Caki2 (cell line): ENCODE data around the gene AKR1B15. TPM values are rescaled to one million over a fixed set of nuclear protein-coding genes. Genes with fewer than 3 reads are reported as not detected.
A peak's percentile ranks its signal among the peaks of the same experiment; 100 is the strongest.
"Not testable (repeated sequence)": the region's sequence is repeated elsewhere in the genome, so short reads cannot be mapped to it uniquely, and the experiment has no call there.

ENCODE experiments used
- DNase-seq: peaks from one replicate; pipeline ENCODE4 v3.0.0-alpha.2; 2015; ENCODE audit warnings: low read depth
- in situ Hi-C: cut with HindIII; loops from 2 replicates; pipeline ENCODE4 v1.10.0; 2016; ENCODE audit warnings: low sequenced_read_pairs, low pct_unique_long_range_greater_than_20kb, mixed read lengths
- total RNA-seq: library from RNA; depleted of rRNA; stranded (reverse); fragments of >200 nt; shearing (Covaris generic); gene quantifications from 2 replicates; pipeline ENCODE4 v1.2.3, GENCODE V29; 2014; ENCODE audit warnings: low replicate concordance

The AKR1B15 gene
- total RNA-seq, 1 experiment from 2014 or later, result 4.3 TPM

DNA sequence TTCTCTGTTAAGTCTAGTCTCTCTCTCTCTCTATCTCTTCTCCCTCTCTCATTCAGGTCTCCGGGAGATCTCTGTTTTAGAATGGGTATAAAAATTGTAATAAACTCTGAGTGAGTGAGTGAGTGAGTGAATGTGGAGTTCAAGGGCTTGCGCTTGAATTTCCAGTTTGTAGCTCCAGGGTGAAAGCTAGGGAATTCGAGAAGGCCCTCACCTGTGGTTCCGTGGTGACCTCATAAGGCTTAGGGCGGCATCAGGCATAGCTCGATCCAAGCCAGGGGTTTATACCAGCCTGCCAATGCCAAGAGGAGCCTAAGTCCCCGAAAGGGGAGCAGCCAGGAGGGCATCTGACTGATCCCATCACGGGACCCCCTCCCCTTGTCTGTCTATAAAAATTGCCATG lies 456 bp downstream of the AKR1B15 start:
- in situ Hi-C loops, result loop anchor here (10.0 kb wide), 1 partner anchor 55 kb away; no protein-coding TSS in a partner anchor
- no peak for DNase-seq

- in situ Hi-C loops, result no loop called here
- DNase-seq, result no peak
Observed at GRCh38 chr7:134552105-134552504, 3.2 kb downstream of the AKR1B15 start.

DNA sequence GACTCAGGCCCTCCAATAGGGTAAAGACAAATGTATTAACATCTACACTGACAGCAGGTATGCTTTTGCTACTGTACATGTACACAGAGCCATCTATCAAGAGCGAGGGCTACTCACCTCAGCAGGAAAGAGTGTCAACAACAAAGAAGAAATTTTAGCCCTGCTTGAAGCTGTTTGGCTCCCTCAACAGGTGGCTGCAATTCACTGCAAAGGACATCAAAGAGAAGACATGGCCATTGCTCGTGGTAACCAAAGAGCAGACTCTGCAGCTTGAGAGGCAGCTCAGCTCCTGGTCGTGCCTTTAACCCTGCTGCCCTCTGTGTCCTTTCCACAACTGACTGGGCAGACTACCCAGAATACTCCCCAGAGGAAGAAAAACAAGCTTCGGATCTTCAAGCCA lies 5.1 kb downstream of the AKR1B15 start:
- DNase-seq, result peak; percentile 23
- in situ Hi-C loops, result no loop called here

DNA sequence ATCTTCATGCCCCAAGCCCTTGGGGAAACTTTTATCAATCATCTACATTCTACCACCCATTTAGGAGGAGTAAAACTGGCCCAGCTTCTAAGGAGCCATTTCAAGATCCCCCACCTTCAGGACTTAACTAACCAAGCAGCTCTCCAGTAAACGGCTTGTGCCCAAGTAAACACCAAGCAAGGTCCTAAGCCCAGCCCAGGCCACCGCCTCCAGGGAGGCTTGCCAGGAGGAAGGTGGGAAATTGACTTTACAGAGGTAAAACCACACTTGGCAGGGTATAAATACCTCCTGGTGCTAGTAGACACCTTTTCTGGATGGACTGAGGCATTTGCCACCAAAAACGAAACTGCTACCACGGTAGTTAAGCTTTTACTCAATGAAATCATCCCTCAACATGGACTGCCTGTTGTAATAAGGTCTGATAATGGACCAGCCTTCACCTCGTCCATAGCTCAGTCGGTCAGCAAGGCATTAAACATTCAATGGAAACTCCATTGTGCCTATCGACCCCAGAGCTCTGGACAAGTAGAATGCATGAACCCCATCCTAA lies 5.6 kb downstream of the AKR1B15 start:
- in situ Hi-C loops, result no loop called here
- DNase-seq, result no peak

- in situ Hi-C loops, result no loop called here
- DNase-seq, result no peak
Observed at GRCh38 chr7:134557391-134557790, 8.5 kb downstream of the AKR1B15 start.

DNA sequence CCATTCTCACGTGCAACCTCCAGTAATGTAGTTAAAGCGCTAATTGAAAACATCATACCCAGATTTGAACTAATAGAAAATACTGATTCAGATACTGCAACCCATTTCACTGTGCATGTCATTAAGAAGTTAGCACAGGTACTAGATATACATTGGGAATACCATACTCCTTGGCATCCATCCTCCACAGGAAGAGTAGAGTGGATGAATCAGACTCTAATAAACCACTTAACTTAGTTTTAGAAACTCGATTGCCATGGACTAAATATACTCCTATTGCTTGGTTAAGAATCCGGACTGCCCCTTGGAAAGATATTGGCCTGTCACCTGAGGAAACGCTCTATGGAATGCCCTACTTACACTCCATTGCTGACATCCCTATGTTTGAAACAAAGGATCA lies 9.5 kb downstream of the AKR1B15 start:
- in situ Hi-C loops, result no loop called here
- DNase-seq, result no peak

GRCh38 chr7:134561616-134562015 lies 12.7 kb downstream of the AKR1B15 start:
- in situ Hi-C loops, DNase-seq: not testable (repeated sequence)

DNA sequence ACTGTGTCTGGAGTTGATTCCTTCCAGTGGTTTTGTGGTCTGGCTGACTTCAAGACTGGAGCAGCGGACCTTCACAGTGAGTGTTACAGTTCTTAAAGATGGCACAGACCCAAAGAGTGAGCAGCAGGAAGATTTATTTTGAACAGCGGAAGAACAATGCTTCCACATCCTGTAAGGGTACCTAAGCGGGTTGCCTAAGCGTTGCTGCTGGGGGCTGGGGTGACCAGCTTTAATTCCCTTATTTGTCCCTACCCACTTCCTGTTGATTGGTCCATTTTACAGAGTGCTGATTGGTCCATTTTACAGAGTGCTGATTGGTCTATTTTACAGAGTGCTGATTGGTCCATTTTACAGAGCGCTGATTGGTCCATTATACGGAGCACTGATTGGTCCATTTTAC lies 13.2 kb downstream of the AKR1B15 start:
- peak; percentile 45 for DNase-seq

GRCh38 chr7:134563398-134563749 lies 14.5 kb downstream of the AKR1B15 start:
- DNase-seq, in situ Hi-C loops: not testable (repeated sequence)

More for the DNA sequence above, 13.2 kb downstream of the AKR1B15 start:
- in situ Hi-C loops, result no loop called here

DNA sequence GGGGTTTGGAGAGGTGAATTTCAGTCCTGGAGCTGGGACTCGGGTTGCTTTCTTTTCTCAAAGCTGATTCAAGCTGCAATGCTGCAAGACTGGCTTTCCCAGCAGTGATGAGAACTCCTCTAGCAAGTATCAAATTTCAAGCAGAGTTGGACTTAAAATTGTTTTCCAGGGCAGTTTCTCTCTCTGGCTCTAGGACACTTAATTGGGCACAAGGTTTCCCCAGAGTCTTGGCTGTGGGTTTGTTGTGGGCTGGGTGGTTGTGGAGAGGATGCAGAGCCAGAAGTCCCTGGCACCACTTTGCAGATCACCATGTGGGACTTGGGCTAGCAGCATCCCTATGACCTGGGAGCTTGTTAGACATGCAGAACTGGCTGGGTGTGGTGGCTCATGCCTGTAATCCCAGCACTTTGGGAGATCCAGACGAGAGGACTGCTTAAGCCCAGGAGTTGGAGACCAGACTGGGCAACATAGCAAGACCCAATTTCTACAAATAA lies 16.8 kb downstream of the AKR1B15 start:
- no peak for DNase-seq

DNA sequence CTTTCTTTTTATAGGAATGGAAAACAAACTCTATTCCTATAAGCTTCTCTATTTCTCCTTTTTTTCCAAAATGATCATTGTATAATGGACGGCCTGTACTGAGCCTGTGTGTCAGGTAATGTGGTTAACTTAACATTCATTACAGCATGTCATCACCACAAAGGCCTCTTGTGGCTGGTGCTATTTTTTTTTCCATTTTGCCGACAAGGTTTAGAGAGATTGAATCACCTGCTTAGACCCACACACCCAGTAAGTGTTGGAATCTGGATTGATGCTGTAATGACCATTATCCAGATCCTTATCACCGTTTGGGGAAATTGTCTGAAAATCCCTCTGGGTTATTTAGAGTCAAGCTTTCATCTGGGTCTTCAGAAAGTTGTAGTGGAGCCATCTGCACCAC lies 18.5 kb downstream of the AKR1B15 start:
- no peak for DNase-seq
- in situ Hi-C loops, result no loop called here

More for the DNA sequence above, 16.8 kb downstream of the AKR1B15 start:
- in situ Hi-C loops, result no loop called here

GRCh38 chr7:134569962-134570361 lies 21.1 kb downstream of the AKR1B15 start:
- DNase-seq, result not testable (repeated sequence)

GRCh38 chr7:134571101-134571500 lies 22.2 kb downstream of the AKR1B15 start:
- in situ Hi-C loops, result no loop called here

More at GRCh38 chr7:134569962-134570361, 21.1 kb downstream of the AKR1B15 start:
- in situ Hi-C loops, result not testable (repeated sequence)

DNA sequence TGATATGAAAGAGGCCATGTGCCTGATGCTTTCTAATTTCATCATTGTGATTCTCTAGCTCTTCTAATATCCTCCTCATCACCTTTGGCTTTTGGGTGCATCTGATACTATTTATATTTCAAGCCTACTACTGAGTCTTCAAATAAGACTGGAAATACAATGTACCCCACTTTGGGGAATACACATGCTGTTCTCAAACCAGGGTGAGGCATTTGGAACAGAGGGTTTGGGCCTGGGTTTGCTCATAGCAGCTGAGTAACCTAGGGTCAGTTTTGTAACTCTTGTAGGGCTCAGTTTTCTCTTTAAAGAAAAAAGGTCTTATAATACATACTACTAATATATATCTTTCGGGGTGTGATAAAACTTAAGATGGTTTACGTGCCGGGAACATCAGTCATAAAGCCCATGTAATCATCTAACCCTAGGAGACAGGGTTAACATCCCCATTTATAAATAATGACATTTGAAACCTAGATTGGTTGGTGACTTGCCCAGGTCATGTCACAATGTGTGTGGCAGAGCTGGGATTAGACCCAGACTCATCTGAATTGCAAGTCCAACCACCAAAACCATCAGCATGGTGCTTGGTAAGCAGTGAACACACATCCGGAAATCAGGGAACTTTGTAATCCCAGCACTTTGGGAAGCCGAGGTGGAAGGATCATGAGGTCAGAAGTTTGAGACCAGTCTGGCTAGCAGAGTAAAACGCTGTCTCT lies 23.0 kb downstream of the AKR1B15 start:
- in situ Hi-C loops, result no loop called here

More at GRCh38 chr7:134571101-134571500, 22.2 kb downstream of the AKR1B15 start:
- no peak for DNase-seq

DNA sequence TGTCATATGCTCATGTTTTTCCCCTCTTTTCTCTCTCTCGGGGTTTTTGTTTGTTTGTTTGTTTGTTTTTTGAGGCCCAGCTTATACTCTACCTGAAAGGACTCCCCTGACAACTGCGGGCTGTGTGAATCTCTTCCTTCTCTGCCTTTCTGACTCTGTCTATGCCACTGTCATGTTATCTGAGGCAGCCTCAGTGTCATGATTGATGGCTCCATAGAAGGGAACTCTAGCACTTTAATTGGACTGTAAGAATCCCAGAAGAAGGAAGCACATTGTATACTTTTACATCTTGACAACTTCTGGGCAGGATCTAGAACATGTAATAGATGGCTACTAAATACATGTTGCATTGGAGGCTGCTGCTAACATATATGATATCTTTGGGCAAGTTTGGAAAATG lies 25.4 kb downstream of the AKR1B15 start:
- DNase-seq, result no peak
- in situ Hi-C loops, result no loop called here

More for the DNA sequence above, 23.0 kb downstream of the AKR1B15 start:
- DNase-seq, result no peak

DNA sequence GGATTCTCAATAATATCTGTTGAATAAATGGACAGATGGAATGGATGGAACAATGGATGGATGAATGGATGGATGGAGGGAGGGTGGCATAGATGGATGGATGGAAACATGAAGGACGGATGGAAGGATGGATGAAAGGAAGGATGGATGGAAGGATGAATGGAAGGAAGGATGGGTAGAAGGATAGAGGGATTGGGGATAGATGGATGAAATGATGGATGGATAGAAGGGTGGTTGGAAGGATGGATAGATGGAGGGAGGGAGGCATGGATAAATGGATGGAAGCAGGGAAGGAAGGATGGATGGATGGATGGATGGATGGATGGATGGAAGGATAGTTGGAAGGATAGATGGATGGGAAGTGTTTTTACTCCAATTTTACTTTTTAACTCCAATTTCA lies 35.4 kb downstream of the AKR1B15 start:
- in situ Hi-C loops, result no loop called here
- DNase-seq, result no peak

GRCh38 chr7:134585897-134586296 lies 37.0 kb downstream of the AKR1B15 start:
- in situ Hi-C loops, result no loop called here
- DNase-seq, result no peak

GRCh38 chr7:134587750-134588149 lies 38.8 kb downstream of the AKR1B15 start:
- DNase-seq, result no peak
- in situ Hi-C loops, result no loop called here

DNA sequence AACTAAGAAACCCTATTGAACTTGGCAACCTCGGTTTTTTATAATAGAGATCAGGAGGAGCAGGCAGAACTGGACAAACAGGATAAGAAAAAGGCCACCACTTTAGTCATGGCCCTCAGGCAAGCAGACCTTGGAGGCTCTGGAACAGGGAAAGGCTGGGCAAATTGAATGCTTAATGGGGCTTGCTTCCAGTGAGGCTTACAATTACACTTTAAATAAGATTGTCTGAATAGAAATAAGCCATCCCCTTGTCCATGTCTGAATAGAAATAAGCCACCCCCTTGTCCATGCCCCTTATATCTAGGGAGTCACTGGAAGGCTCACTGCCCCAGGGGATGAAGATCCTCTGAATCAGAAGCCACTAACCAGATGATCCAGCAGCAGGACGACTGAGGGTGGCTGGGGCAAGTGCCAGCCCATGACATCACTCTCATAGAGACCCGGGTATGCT lies 40.6 kb downstream of the AKR1B15 start:
- DNase-seq, result no peak
- in situ Hi-C loops, result no loop called here
